Measurements from ENCODE around the gene DDR2. TPM values are rescaled to one million over a fixed set of nuclear protein-coding genes. Genes with fewer than 3 reads are reported as not detected.

DDR2 gene
- total RNA-seq, 1 experiment from 2014 or later, result 0.52 TPM

GRCh38 chr1:162660574-162660973, 28.3 kb downstream of the DDR2 start:
- H3K27me3 Mint-ChIP-seq (ENCODE audit: low read depth), result peaks cover 5% of the 10 kb centered on the region; the same call in 1 of the 2 replicates
- H3K4me3 Mint-ChIP-seq, result no peak overlapping the region
- Histone ChIP-seq H2BK20ac (ENCODE audit: low read depth, low read length, poor library complexity, severe bottlenecking) (no peak overlapping the region), H2BK120ac (ENCODE audit: low read depth, low read length, poor library complexity, severe bottlenecking) (no peak overlapping the region), H2AFZ (ENCODE audit: low read length) (no peak overlapping the region), H3K27me3 (ENCODE audit: insufficient read depth, low read length) (no peaks in the 10 kb centered on the region), H3K9ac (ENCODE audit: extremely low read depth, insufficient read length, low read length) (no peak overlapping the region), H3K4me2 (ENCODE audit: insufficient read depth, insufficient read length, low read length) (no peak overlapping the region), H2AK5ac (ENCODE audit: insufficient read length, low read length) (no peak overlapping the region), H4K8ac (replicated peaks; ENCODE audit: insufficient read length, low read depth, low read length) (no peak overlapping the region), H3K56ac (ENCODE audit: insufficient read length, low read depth, low read length) (no peak overlapping the region), H3T11ph (ENCODE audit: low read length) (no peak overlapping the region), H3K23me2 (ENCODE audit: insufficient read length, low read depth, low read length, poor library complexity, severe bottlenecking) (no peaks in the 10 kb centered on the region), H4K91ac (ENCODE audit: insufficient read length, low read depth, low read length) (no peak overlapping the region), H3K14ac (ENCODE audit: insufficient read depth, low read length) (no peak overlapping the region), H3K4ac (ENCODE audit: low read depth, low read length) (no peak overlapping the region), H3K9me3 (ENCODE audit: control insufficient read depth, low read depth, low read length) (no peaks in the 10 kb centered on the region), H4K5ac (ENCODE audit: insufficient read length, low read depth, low read length) (no peak overlapping the region), H2BK12ac (ENCODE audit: insufficient read length, low read depth, low read length) (no peak overlapping the region), H3K4me1 (ENCODE audit: insufficient read depth, low read length) (no peaks in the 10 kb centered on the region), H3K79me2 (ENCODE audit: insufficient read depth, low read length) (no peaks in the 10 kb centered on the region), H4K20me1 (ENCODE audit: control insufficient read depth, insufficient read depth, insufficient read length) (no peaks in the 10 kb centered on the region), H3K27ac (ENCODE audit: insufficient read length, low read depth, low read length) (no peak overlapping the region), H3K18ac (ENCODE audit: insufficient read length, low read depth, low read length) (no peak overlapping the region), H2BK15ac (ENCODE audit: low read depth, low read length) (no peak overlapping the region), H3K79me1 (ENCODE audit: insufficient read depth, low read depth, low read length, poor library complexity, severe bottlenecking) (no peaks in the 10 kb centered on the region), H2BK5ac (ENCODE audit: insufficient read length, low read length) (no peak overlapping the region), H3K23ac (ENCODE audit: insufficient read length, low read depth, low read length) (no peak overlapping the region)
- no peaks in the 10 kb centered on the region for H3K9me3 Mint-ChIP-seq
- H3K36me3 Mint-ChIP-seq (ENCODE audit: insufficient read depth in 1 of 3, low read depth in 3 of 3), result no peaks in the 10 kb centered on the region
- WGBS (ENCODE audit: extremely low coverage, insufficient read length, low lambda C conversion rate), result no CpG with 5 or more reads among the region's 2 CpGs
- H3K27ac Mint-ChIP-seq, result no peak overlapping the region
- no peak for DNase-seq
- no peaks in the 10 kb centered on the region for H3K4me1 Mint-ChIP-seq
- no peak for TF ChIP-seq CTCF (conservative IDR thresholded peaks at IDR 0.05)
